HAP-1 (cell line): ENCODE measurements around the gene PPARGC1A.
A peak's percentile ranks its signal among the peaks of the same experiment; 100 is the strongest.

ENCODE experiments used
- DNase-seq, 2 experiments: peaks; one replicate each; pipeline ENCODE4 v3.0.0-alpha.2; 2016 to 2020; ENCODE audit warnings: low spot score in 2 of 2
- H3K27me3 ChIP-seq: fragments of 250-450 bp; sonication (Bioruptor Pico); 2 replicates; pipeline ENCODE4 v1.5.1; 2020; ENCODE audit warnings: low read depth, mild to moderate bottlenecking, moderate library complexity
- H3K36me3 ChIP-seq: fragments of 250-450 bp; sonication (Bioruptor Pico); replicated peaks from 2 replicates; pipeline ENCODE4 v1.5.1; 2020; ENCODE audit warnings: mild to moderate bottlenecking
- H3K4me1 ChIP-seq: fragments of 250-450 bp; sonication (Bioruptor Pico); 2 replicates; pipeline ENCODE4 v1.5.1; 2020; ENCODE audit warnings: mild to moderate bottlenecking
- H3K4me3 ChIP-seq: fragments of 250-450 bp; sonication (Bioruptor Pico); 2 replicates; pipeline ENCODE4 v1.5.1; 2020; ENCODE audit warnings: mild to moderate bottlenecking, moderate library complexity
- H3K9me3 ChIP-seq: fragments of 250-450 bp; sonication (Bioruptor Pico); 2 replicates; pipeline ENCODE4 v1.5.1; 2020; ENCODE audit warnings: mild to moderate bottlenecking, moderate library complexity
- in situ Hi-C: fragments of 300-500 bp; cut with MboI; formaldehyde crosslinking; loops from 3 replicates; pipeline ENCODE4 v1.14.3; 2020; ENCODE audit warnings: low sequenced_read_pairs, inconsistent platforms, mixed read lengths

PPARGC1A gene

DNA sequence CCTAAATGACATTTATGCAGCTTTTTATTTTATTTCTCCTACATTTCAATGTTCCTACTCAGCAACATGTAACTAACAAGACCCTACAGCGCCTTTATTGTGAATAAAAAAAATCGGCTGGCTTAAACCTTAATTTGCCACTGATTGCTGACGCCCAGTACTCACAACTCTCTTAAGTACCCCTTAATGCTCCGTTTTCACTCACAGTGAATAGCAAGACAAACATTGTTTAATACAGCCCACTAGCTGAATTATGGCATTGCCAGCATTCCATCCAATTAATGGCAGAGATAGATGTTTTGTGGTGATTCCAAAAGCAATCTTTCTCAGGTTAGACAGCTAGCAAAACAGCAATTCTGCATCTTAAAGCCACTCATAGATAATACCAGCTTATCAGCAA lies 61.1 kb downstream of the PPARGC1A start:
- no peak for DNase-seq
- no peaks in the 10 kb centered on the region for H3K27me3 ChIP-seq
- H3K36me3 ChIP-seq = no peaks in the 10 kb centered on the region
- in situ Hi-C loops = no loop called here
- no peaks in the 10 kb centered on the region for H3K9me3 ChIP-seq
- no peak overlapping the region for H3K4me3 ChIP-seq
- H3K4me1 ChIP-seq = no peaks in the 10 kb centered on the region

DNA sequence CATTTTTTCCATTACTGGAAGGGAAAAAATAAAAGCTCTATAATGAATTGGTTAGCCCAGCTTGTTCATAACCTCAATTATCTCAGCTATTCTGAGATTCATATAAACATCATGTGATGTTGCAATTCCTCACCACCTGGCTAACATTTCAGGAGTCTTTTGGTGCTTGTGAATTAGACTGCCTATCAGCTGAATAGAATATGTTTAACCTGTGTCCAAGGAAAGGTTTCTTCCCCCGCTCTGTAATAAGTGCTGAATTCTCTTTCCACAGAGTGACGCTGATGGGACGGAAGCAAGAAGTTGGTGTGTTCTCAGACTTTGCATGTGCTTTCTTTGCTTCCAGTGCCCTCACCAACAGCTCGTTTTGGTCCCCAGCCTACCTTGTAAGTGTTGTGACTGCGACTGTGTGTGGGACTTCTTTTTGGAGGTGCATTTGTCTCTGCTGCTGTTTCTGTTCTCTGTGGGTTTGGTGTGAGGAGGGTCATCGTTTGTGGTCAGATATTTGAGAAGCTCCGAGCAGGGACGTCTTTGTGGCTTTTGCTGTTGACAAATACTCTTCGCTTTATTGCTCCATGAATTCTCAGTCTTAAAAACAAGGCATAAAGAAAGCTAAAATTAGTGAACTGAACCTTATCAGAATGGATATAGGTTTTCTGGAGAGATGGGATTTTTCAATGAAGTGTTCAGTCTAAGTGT lies 61.7 kb downstream of the PPARGC1A start:
- no peaks in the 10 kb centered on the region for H3K36me3 ChIP-seq
- H3K9me3 ChIP-seq = no peaks in the 10 kb centered on the region
- no peak for DNase-seq
- H3K4me1 ChIP-seq = no peaks in the 10 kb centered on the region
- in situ Hi-C loops = no loop called here
- H3K27me3 ChIP-seq = no peaks in the 10 kb centered on the region
- no peak overlapping the region for H3K4me3 ChIP-seq

GRCh38 chr4:23822181-23822580 lies 67.7 kb downstream of the PPARGC1A start:
- H3K9me3 ChIP-seq = no peaks in the 10 kb centered on the region
- H3K36me3 ChIP-seq = no peaks in the 10 kb centered on the region
- DNase-seq = no peak
- no peaks in the 10 kb centered on the region for H3K4me1 ChIP-seq
- in situ Hi-C loops = no loop called here
- no peak overlapping the region for H3K4me3 ChIP-seq
- no peaks in the 10 kb centered on the region for H3K27me3 ChIP-seq

DNA sequence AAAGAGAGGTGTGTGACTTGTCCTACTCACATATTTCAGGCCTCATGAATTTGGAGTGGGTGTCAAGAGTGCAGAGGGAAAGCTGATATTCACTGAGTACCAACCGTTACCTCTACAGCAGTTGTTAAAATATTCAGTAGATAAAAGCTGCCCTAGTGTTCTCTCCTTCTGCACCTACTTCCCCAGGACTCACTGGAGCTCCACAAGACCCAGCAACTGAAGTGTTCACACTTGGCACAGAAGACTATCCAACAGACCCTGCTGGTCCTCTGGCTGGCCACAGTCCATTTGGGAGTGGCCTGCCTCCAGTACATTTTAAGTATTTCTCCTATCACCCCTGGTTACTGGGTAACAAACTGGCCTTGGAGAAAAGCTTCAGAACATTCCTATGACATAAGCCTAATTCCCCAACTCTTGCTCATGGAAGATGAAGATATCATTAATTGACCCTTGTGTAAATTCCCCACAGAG lies 70.8 kb downstream of the PPARGC1A start:
- Histone ChIP-seq H3K9me3 (no peaks in the 10 kb centered on the region), H3K4me1 (no peaks in the 10 kb centered on the region)
- no peak for DNase-seq

DNA sequence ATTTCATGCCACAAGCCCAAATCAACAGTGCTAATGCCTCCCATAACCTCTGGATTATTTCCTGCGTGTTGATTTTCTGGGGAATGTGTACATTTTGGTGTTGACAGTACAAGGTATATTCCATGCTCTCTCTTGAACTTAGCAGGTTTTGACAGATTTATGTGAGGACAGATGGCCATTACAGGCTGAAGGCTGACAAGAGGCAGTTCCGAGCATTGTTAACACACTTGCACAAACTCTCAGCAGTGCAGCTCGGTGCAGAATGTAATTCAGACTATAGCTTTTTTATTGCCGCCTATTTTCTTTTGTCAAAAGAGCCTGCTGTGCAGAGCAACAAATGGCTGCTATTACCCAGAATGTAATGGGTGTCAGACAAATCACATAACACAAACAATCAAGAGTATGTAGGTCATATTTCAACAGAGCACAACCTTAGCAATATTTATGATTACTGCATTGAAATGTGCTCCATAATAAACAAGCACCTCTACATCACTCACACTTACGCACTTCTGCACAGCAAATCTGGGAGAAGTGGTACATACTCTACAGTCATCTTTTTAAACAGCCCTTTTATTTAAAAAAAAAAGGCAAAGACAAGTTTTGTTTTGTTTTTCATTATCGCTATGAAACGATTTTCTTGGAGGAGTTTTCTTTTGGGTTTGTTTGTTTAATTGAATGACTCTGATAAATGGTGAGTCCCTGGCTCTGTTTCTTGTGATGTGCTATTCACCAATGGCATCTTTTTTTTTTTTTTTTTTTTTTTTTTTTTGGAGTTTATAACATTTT lies 71.6 kb downstream of the PPARGC1A start:
- peak in 1 of 2 experiments; percentile 3 for DNase-seq
- Histone ChIP-seq H3K27me3 (no peaks in the 10 kb centered on the region), H3K4me3 (no peak overlapping the region), H3K4me1 (no peaks in the 10 kb centered on the region), H3K36me3 (no peaks in the 10 kb centered on the region), H3K9me3 (no peaks in the 10 kb centered on the region)
- in situ Hi-C loops = no loop called here

More for the DNA sequence above, 70.8 kb downstream of the PPARGC1A start:
- in situ Hi-C loops = no loop called here
- H3K27me3 ChIP-seq = no peaks in the 10 kb centered on the region
- no peaks in the 10 kb centered on the region for H3K36me3 ChIP-seq
- H3K4me3 ChIP-seq = no peak overlapping the region

DNA sequence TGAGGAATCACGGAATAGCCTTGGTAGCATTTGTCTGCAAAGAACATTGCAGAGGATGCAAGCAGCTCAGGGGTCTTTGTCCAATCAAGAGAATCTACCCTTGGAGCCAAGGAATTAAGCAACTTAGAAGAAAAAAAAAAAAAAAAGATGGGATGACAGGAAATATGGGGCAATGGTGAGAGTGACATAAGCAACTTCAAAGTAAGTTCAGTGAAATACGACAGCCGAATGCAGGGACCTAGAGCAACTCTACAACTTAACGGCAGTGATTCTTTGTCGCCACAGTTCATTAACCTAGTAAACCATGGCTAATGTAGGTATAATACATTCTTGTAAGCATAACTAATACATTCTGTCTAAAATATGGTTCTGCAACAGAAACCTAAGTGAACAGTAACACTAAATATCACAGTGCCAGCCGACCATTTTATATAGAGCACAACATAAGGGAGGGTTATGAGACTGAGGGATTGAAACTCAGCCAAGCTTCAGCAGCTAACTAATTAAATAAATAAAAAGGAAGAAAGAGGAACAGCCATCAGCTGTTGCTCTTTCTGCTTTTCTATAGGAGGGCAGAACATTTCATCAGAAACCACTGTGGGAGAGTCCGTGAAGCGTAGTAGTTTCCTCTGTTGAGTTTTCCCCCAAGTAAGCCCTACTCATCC lies 74.7 kb downstream of the PPARGC1A start:
- in situ Hi-C loops = no loop called here
- Histone ChIP-seq H3K36me3 (no peaks in the 10 kb centered on the region), H3K9me3 (no peaks in the 10 kb centered on the region), H3K4me3 (no peak overlapping the region), H3K4me1 (no peaks in the 10 kb centered on the region), H3K27me3 (no peaks in the 10 kb centered on the region)
- no peak for DNase-seq

- DNase-seq = no peak
- Histone ChIP-seq H3K27me3 (no peaks in the 10 kb centered on the region), H3K36me3 (no peaks in the 10 kb centered on the region), H3K4me1 (no peaks in the 10 kb centered on the region), H3K9me3 (no peaks in the 10 kb centered on the region), H3K4me3 (no peak overlapping the region)
- in situ Hi-C loops = no loop called here
Measured at GRCh38 chr4:23814587-23814986, 75.3 kb downstream of the PPARGC1A start.

- DNase-seq = no peak
- H3K9me3 ChIP-seq = no peaks in the 10 kb centered on the region
- no peaks in the 10 kb centered on the region for H3K4me1 ChIP-seq
- no peak overlapping the region for H3K4me3 ChIP-seq
- H3K27me3 ChIP-seq = no peaks in the 10 kb centered on the region
- H3K36me3 ChIP-seq = no peaks in the 10 kb centered on the region
- in situ Hi-C loops = no loop called here
Measured at GRCh38 chr4:23811161-23811560, 78.7 kb downstream of the PPARGC1A start.

DNA sequence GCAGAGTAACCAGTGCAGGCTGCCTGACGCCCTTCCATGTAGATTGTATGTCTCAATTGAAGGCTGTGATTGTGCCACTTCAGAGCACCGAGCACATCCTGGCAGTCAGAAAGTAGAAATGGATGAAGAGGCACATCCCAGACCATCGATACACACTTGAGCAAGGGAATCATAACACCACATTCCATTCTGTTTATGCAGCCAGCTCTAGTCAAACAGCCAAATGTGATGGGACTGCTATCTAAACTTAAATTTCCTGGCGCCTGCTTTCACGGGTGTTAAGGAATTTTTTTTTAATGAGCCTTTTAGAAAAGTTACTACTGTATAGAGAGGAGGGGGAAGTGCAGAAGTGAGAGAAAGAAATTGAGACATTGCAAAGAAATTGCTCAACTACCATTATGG lies 84.4 kb downstream of the PPARGC1A start:
- H3K9me3 ChIP-seq = no peaks in the 10 kb centered on the region
- no peak overlapping the region for H3K4me3 ChIP-seq
- no peaks in the 10 kb centered on the region for H3K36me3 ChIP-seq
- H3K4me1 ChIP-seq = no peaks in the 10 kb centered on the region
- no peaks in the 10 kb centered on the region for H3K27me3 ChIP-seq
- no peak for DNase-seq
- in situ Hi-C loops = no loop called here

DNA sequence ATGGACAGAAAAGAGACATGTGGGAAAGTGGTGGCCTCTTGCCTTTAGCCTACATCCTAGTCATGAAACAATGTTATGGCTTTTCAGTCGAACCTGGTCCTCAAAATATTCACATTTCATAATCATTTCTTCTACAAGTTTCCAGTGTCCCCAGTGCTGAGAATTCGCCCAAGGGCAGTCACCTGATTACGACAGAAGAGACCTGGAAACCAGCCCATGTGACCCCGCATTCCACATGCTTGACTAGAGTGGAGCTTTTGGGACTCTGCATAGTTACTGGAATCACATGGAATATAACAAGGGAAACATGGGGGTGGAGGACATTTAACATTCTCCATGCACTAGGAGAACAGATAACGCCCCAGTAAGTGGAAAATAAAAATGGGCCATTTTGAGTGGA lies 100.1 kb downstream of the PPARGC1A start:
- no peak for DNase-seq
- Histone ChIP-seq H3K4me1 (no peaks in the 10 kb centered on the region), H3K36me3 (no peaks in the 10 kb centered on the region), H3K4me3 (no peak overlapping the region), H3K9me3 (no peaks in the 10 kb centered on the region), H3K27me3 (no peaks in the 10 kb centered on the region)
- in situ Hi-C loops = no loop called here

DNA sequence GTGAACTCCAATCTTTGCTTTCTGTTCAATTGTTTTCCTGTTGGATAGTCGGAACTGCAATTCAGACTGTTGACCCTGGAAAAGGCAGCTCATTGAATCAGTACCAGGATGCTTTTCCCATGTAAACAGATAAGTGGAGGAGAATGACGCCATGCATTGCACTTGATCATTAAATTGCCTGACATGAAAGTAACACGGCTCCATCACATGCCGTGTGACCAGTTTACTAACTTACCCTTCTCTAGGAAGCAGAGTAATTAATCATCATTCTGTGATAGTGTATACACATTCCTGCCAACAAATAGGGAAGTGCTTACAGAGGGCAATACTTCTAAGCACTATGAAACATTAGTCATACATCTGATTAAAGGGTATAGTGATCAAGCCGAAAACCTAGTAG lies 101.4 kb downstream of the PPARGC1A start:
- in situ Hi-C loops = no loop called here
- no peaks in the 10 kb centered on the region for H3K9me3 ChIP-seq
- no peaks in the 10 kb centered on the region for H3K36me3 ChIP-seq
- no peaks in the 10 kb centered on the region for H3K4me1 ChIP-seq
- no peak overlapping the region for H3K4me3 ChIP-seq
- H3K27me3 ChIP-seq = no peaks in the 10 kb centered on the region
- DNase-seq = no peak

- DNase-seq = no peak
- Histone ChIP-seq H3K4me1 (no peaks in the 10 kb centered on the region), H3K36me3 (no peaks in the 10 kb centered on the region), H3K27me3 (no peaks in the 10 kb centered on the region), H3K9me3 (no peaks in the 10 kb centered on the region), H3K4me3 (no peak overlapping the region)
- in situ Hi-C loops = no loop called here
Measured at GRCh38 chr4:23788027-23788426, 101.8 kb downstream of the PPARGC1A start.

GRCh38 chr4:23782778-23783437 lies 106.9 kb downstream of the PPARGC1A start:
- in situ Hi-C loops = no loop called here
- Histone ChIP-seq H3K36me3 (no peaks in the 10 kb centered on the region), H3K4me3 (no peak overlapping the region), H3K4me1 (no peaks in the 10 kb centered on the region), H3K27me3 (no peaks in the 10 kb centered on the region), H3K9me3 (no peaks in the 10 kb centered on the region)
- DNase-seq = no peak

GRCh38 chr4:23779839-23780238 lies 110.0 kb downstream of the PPARGC1A start:
- Histone ChIP-seq H3K4me3 (no peak overlapping the region), H3K27me3 (no peaks in the 10 kb centered on the region), H3K36me3 (no peaks in the 10 kb centered on the region), H3K4me1 (no peaks in the 10 kb centered on the region), H3K9me3 (no peaks in the 10 kb centered on the region)
- in situ Hi-C loops = no loop called here
- DNase-seq = no peak
